GM21717 (cell line): ENCODE measurements around the gene ZNRF3.
"Not testable (repeated sequence)": the region's sequence is repeated elsewhere in the genome, so short reads cannot be mapped to it uniquely, and the experiment has no call there.

Source experiments
- ATAC-seq: cut with Tn5 transposase; IDR thresholded peaks from one replicate; pipeline ENCODE4 v1.9.1; 2021; ENCODE audit warnings: mild to moderate bottlenecking, moderate library complexity; ENCODE audit not compliant: unreplicated experiment

The ZNRF3 gene

GRCh38 chr22:28929197-28929596 is 45.8 kb downstream of the ZNRF3 start:
- ATAC-seq, result no peak

- no peak for ATAC-seq
Measured at GRCh38 chr22:28930357-28931007, 47.1 kb downstream of the ZNRF3 start.

GRCh38 chr22:28931844-28932567 is 48.6 kb downstream of the ZNRF3 start:
- ATAC-seq, result no peak

GRCh38 chr22:28933321-28933720 is 49.9 kb downstream of the ZNRF3 start:
- no peak for ATAC-seq

GRCh38 chr22:28934026-28934425 is 50.7 kb downstream of the ZNRF3 start:
- no peak for ATAC-seq

- ATAC-seq, result no peak
Measured at GRCh38 chr22:28935140-28935539, 51.8 kb downstream of the ZNRF3 start.

GRCh38 chr22:28935713-28936112 is 52.3 kb downstream of the ZNRF3 start:
- no peak for ATAC-seq

- ATAC-seq, result no peak
Measured at GRCh38 chr22:28936200-28936599, 52.8 kb downstream of the ZNRF3 start.

GRCh38 chr22:28937206-28938025 is 54.0 kb downstream of the ZNRF3 start:
- no peak for ATAC-seq

GRCh38 chr22:28938286-28938833 is 55.0 kb downstream of the ZNRF3 start:
- ATAC-seq, result no peak

- no peak for ATAC-seq
Measured at GRCh38 chr22:28939394-28939793, 56.0 kb downstream of the ZNRF3 start.

GRCh38 chr22:28939932-28940331 is 56.6 kb downstream of the ZNRF3 start:
- no peak for ATAC-seq

GRCh38 chr22:28940441-28940840 is 57.1 kb downstream of the ZNRF3 start:
- ATAC-seq, result no peak

GRCh38 chr22:28942333-28942732 is 59.0 kb downstream of the ZNRF3 start:
- ATAC-seq, result no peak

- no peak for ATAC-seq
Measured at GRCh38 chr22:28942801-28943500, 59.6 kb downstream of the ZNRF3 start.

GRCh38 chr22:28943501-28943879 is 60.1 kb downstream of the ZNRF3 start:
- no peak for ATAC-seq

GRCh38 chr22:28947125-28947524 is 63.8 kb downstream of the ZNRF3 start:
- ATAC-seq, result no peak

- ATAC-seq, result no peak
Measured at GRCh38 chr22:28948424-28948823, 65.1 kb downstream of the ZNRF3 start.

GRCh38 chr22:28948860-28949551 is 65.6 kb downstream of the ZNRF3 start:
- not testable (repeated sequence) for ATAC-seq

GRCh38 chr22:28949788-28950187 is 66.4 kb downstream of the ZNRF3 start:
- no peak for ATAC-seq
